ENCODE measurements around the gene CST9.
"Not testable (repeated sequence)": the region's sequence is repeated elsewhere in the genome, so short reads cannot be mapped to it uniquely, and the experiment has no call there.

Gene CST9

GRCh38 chr20:23636908-23637281 is 31.2 kb upstream of the CST9 start:
- peak overlapping the region; percentile 98 for H3K9ac ChIP-seq (ENCODE audit: low read depth, low read length, poor library complexity)
- peaks cover 5 to 8% of the 10 kb centered on the region in 2 donors for H3K4me1 ChIP-seq (ENCODE audit: control insufficient read depth in 2 of 2, insufficient read depth in 1 of 2, low read depth in 1 of 2, low read length in 2 of 2)
- H2BK15ac ChIP-seq (ENCODE audit: low read length), result peak overlapping the region; percentile 81
- peak overlapping the region; percentile 97 for H3K14ac ChIP-seq (ENCODE audit: low read length)
- peak overlapping the region; percentile 99 for H3K18ac ChIP-seq (ENCODE audit: low read length)
- peaks cover 6 to 38% of the 10 kb centered on the region in 2 donors for H3K36me3 ChIP-seq (replicated peaks in 1 of 2; ENCODE audit: control insufficient read depth in 2 of 2, insufficient read depth in 2 of 2, low read length in 2 of 2)
- no peak overlapping the region for H2BK5ac ChIP-seq (ENCODE audit: low read length)
- peak overlapping the region; percentile 81 for H2AK5ac ChIP-seq (ENCODE audit: low read depth, low read length)
- no peak overlapping the region for H2BK120ac ChIP-seq (ENCODE audit: low read depth, low read length)
- H2BK12ac ChIP-seq (ENCODE audit: low read length), result no peak overlapping the region
- peaks cover 0 to 5% (median 3%) of the 10 kb centered on the region in 3 experiments for H3K27me3 ChIP-seq (ENCODE audit: control insufficient read depth in 3 of 3, insufficient read depth in 3 of 3, low read depth in 1 of 3, low read length in 3 of 3)
- peak overlapping the region; percentile 93 for H3K23ac ChIP-seq (ENCODE audit: low read depth, low read length, poor library complexity)
- no peaks in the 10 kb centered on the region for H3K79me1 ChIP-seq (ENCODE audit: low read depth, low read length)
- H4K91ac ChIP-seq (ENCODE audit: low read depth, low read length, poor library complexity), result no peak overlapping the region
- peak overlapping the region; percentile 91 for H3K4me2 ChIP-seq (ENCODE audit: insufficient read depth, low read length, poor library complexity, severe bottlenecking)
- no peak for DNase-seq (ENCODE audit: low spot score)
- H3K27ac ChIP-seq (replicated peaks; ENCODE audit: low read length), result no peak overlapping the region
- peak overlapping the region; percentile 100 for H2AFZ ChIP-seq (ENCODE audit: low read length)
- H3K4ac ChIP-seq (ENCODE audit: low read length), result no peak overlapping the region
- H3K4me3 ChIP-seq (ENCODE audit: low read length in 2 of 2), result peak overlapping the region; percentile 90 to 98
- no CpG with 5 or more reads among the region's 4 CpGs for WGBS, 2 donors (ENCODE audit: extremely low coverage in 2 of 2, insufficient read length in 2 of 2, insufficient replicate concordance in 1 of 2)
- H4K8ac ChIP-seq (ENCODE audit: low read depth, low read length), result no peak overlapping the region
- H3K9me3 ChIP-seq (replicated peaks in 1 of 2; ENCODE audit: control insufficient read depth in 2 of 2, insufficient read depth in 1 of 2, low read depth in 1 of 2, low read length in 2 of 2), result peaks cover 0 to 2% of the 10 kb centered on the region in 2 donors

- Histone ChIP-seq H2AFZ (ENCODE audit: low read length) (no peak overlapping the region), H3K23ac (ENCODE audit: low read depth, low read length, poor library complexity) (peak overlapping the region; percentile 32), H3K27ac (replicated peaks; ENCODE audit: low read length) (no peak overlapping the region), H2BK15ac (ENCODE audit: low read length) (no peak overlapping the region), H3K4me2 (ENCODE audit: insufficient read depth, low read length, poor library complexity, severe bottlenecking) (peak overlapping the region; percentile 91), H3K4ac (ENCODE audit: low read length) (no peak overlapping the region), H3K79me1 (ENCODE audit: low read depth, low read length) (no peaks in the 10 kb centered on the region), H3K9me3 (replicated peaks in 1 of 2; ENCODE audit: control insufficient read depth in 2 of 2, insufficient read depth in 1 of 2, low read depth in 1 of 2, low read length in 2 of 2) (peaks cover 0 to 2% of the 10 kb centered on the region in 2 donors), H2BK120ac (ENCODE audit: low read depth, low read length) (no peak overlapping the region), H3K36me3 (replicated peaks in 1 of 2; ENCODE audit: control insufficient read depth in 2 of 2, insufficient read depth in 2 of 2, low read length in 2 of 2) (peaks cover 6 to 38% of the 10 kb centered on the region in 2 donors), H2BK5ac (ENCODE audit: low read length) (no peak overlapping the region), H4K91ac (ENCODE audit: low read depth, low read length, poor library complexity) (no peak overlapping the region), H3K27me3 (ENCODE audit: control insufficient read depth in 3 of 3, insufficient read depth in 3 of 3, low read depth in 1 of 3, low read length in 3 of 3) (peaks cover 0 to 3% (median 3%) of the 10 kb centered on the region in 3 experiments), H2BK12ac (ENCODE audit: low read length) (no peak overlapping the region), H3K9ac (ENCODE audit: low read depth, low read length, poor library complexity) (peak overlapping the region; percentile 64), H3K14ac (ENCODE audit: low read length) (no peak overlapping the region), H3K4me3 (ENCODE audit: low read length in 2 of 2) (peak overlapping the region in 1 of 2 donors; percentile 90), H4K8ac (ENCODE audit: low read depth, low read length) (peak overlapping the region; percentile 48), H2AK5ac (ENCODE audit: low read depth, low read length) (no peak overlapping the region), H3K4me1 (ENCODE audit: control insufficient read depth in 2 of 2, insufficient read depth in 1 of 2, low read depth in 1 of 2, low read length in 2 of 2) (peaks cover 5 to 8% of the 10 kb centered on the region in 2 donors), H3K18ac (ENCODE audit: low read length) (no peak overlapping the region)
- no CpG with 5 or more reads among the region's 19 CpGs for WGBS, 2 donors (ENCODE audit: extremely low coverage in 2 of 2, insufficient read length in 2 of 2, insufficient replicate concordance in 1 of 2)
- no peak for DNase-seq (ENCODE audit: low spot score)
Measured at GRCh38 chr20:23636182-23636907, 30.6 kb upstream of the CST9 start.

DNA sequence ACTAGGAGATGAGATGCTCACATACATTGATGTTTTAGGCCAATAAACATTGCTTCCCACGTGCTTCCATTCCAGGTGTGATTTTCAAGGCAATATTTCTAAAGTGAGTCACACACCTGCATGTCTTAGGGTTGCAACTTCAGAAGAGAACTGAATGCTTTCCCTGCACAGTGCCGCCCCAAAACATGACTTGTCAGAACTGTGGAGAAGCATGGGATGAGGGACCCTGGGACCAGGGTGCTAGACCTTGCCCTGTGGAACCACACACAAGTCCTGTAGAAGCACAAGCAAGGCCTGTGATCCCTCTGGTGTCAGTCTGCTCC is 30.0 kb upstream of the CST9 start:
- not testable (repeated sequence) for H3K18ac ChIP-seq (ENCODE audit: low read length); H3K27ac ChIP-seq (replicated peaks; ENCODE audit: low read length); H3K9me3 ChIP-seq (replicated peaks in 1 of 2; ENCODE audit: control insufficient read depth in 2 of 2, insufficient read depth in 1 of 2, low read depth in 1 of 2, low read length in 2 of 2); H3K9ac ChIP-seq (ENCODE audit: low read depth, low read length, poor library complexity); H2BK5ac ChIP-seq (ENCODE audit: low read length); H3K4me1 ChIP-seq (ENCODE audit: control insufficient read depth in 2 of 2, insufficient read depth in 1 of 2, low read depth in 1 of 2, low read length in 2 of 2); H2AK5ac ChIP-seq (ENCODE audit: low read depth, low read length); H2BK120ac ChIP-seq (ENCODE audit: low read depth, low read length); H3K14ac ChIP-seq (ENCODE audit: low read length); H3K23ac ChIP-seq (ENCODE audit: low read depth, low read length, poor library complexity); H4K91ac ChIP-seq (ENCODE audit: low read depth, low read length, poor library complexity); H3K27me3 ChIP-seq (ENCODE audit: control insufficient read depth in 3 of 3, insufficient read depth in 3 of 3, low read depth in 1 of 3, low read length in 3 of 3); H2BK12ac ChIP-seq (ENCODE audit: low read length); H3K4ac ChIP-seq (ENCODE audit: low read length); H2BK15ac ChIP-seq (ENCODE audit: low read length); H3K4me2 ChIP-seq (ENCODE audit: insufficient read depth, low read length, poor library complexity, severe bottlenecking); H3K79me1 ChIP-seq (ENCODE audit: low read depth, low read length); H3K4me3 ChIP-seq (ENCODE audit: low read length in 2 of 2); DNase-seq (ENCODE audit: low spot score); H2AFZ ChIP-seq (ENCODE audit: low read length)
- H3K36me3 ChIP-seq (replicated peaks in 1 of 2; ENCODE audit: control insufficient read depth in 2 of 2, insufficient read depth in 2 of 2, low read length in 2 of 2), result peaks cover 6 to 38% of the 10 kb centered on the region in 2 donors
- H4K8ac ChIP-seq (ENCODE audit: low read depth, low read length), result peak overlapping the region; percentile 48
- WGBS, 2 donors (ENCODE audit: extremely low coverage in 2 of 2, insufficient read length in 2 of 2, insufficient replicate concordance in 1 of 2), result no CpG with 5 or more reads among the region's 2 CpGs

DNA sequence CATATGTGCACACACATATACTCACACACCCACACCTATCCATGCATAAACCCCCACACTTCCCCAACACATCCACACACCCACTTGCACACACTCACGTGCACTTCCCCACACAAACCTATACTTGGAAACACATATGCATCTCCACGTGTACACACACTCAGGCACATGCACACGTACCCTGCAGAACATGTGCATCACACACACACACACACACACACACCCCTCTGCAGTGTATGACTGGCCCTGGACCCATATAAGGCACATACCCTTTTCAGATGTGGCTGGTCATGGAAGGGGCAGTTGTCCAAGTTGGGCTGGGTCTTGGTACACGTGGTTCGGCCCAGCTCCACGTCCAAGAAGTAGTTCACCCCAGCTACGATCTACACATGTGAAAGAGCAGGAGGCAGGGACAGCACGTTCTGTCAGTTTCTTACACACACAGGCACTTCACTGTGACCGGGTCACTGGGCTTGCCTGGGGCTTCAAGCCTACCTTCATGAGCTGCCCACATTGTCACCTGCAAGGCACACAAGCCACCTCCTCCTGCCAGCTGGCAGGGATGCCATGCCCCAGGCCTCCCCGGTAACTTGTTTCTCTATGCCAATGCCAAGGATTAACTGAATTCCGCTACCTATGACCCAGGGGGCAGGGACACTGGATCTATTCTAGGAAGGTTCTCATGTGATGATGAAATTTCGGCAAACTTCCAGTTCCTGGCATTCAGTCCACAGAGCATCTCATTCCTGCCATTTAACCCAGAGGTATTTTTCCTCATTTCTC is 29.5 kb upstream of the CST9 start:
- Histone ChIP-seq H2BK120ac (ENCODE audit: low read depth, low read length) (no peak overlapping the region), H3K23ac (ENCODE audit: low read depth, low read length, poor library complexity) (peak overlapping the region; percentile 18), H3K9ac (ENCODE audit: low read depth, low read length, poor library complexity) (peak overlapping the region; percentile 9), H3K79me1 (ENCODE audit: low read depth, low read length) (no peaks in the 10 kb centered on the region), H2AFZ (ENCODE audit: low read length) (no peak overlapping the region), H3K27ac (replicated peaks; ENCODE audit: low read length) (no peak overlapping the region), H4K91ac (ENCODE audit: low read depth, low read length, poor library complexity) (peak overlapping the region; percentile 20), H3K9me3 (replicated peaks in 1 of 2; ENCODE audit: control insufficient read depth in 2 of 2, insufficient read depth in 1 of 2, low read depth in 1 of 2, low read length in 2 of 2) (peaks cover 0 to 2% of the 10 kb centered on the region in 2 donors), H3K4me1 (ENCODE audit: control insufficient read depth in 2 of 2, insufficient read depth in 1 of 2, low read depth in 1 of 2, low read length in 2 of 2) (peaks cover 5 to 8% of the 10 kb centered on the region in 2 donors), H3K36me3 (replicated peaks in 1 of 2; ENCODE audit: control insufficient read depth in 2 of 2, insufficient read depth in 2 of 2, low read length in 2 of 2) (peaks cover 6 to 38% of the 10 kb centered on the region in 2 donors), H3K4ac (ENCODE audit: low read length) (no peak overlapping the region), H3K18ac (ENCODE audit: low read length) (no peak overlapping the region), H3K4me2 (ENCODE audit: insufficient read depth, low read length, poor library complexity, severe bottlenecking) (no peak overlapping the region), H3K14ac (ENCODE audit: low read length) (no peak overlapping the region), H2BK12ac (ENCODE audit: low read length) (no peak overlapping the region), H3K4me3 (ENCODE audit: low read length in 2 of 2) (peak overlapping the region in 1 of 2 donors; percentile 42), H2BK15ac (ENCODE audit: low read length) (no peak overlapping the region), H4K8ac (ENCODE audit: low read depth, low read length) (no peak overlapping the region), H2BK5ac (ENCODE audit: low read length) (no peak overlapping the region), H3K27me3 (ENCODE audit: control insufficient read depth in 3 of 3, insufficient read depth in 3 of 3, low read depth in 1 of 3, low read length in 3 of 3) (peaks cover 0 to 3% (median 0%) of the 10 kb centered on the region in 3 experiments), H2AK5ac (ENCODE audit: low read depth, low read length) (no peak overlapping the region)
- no peak for DNase-seq (ENCODE audit: low spot score)
- WGBS, 2 donors (ENCODE audit: extremely low coverage in 2 of 2, insufficient read length in 2 of 2, insufficient replicate concordance in 1 of 2), result 100% methylated on average over 1 of the region's 12 CpGs; no CpG with 5 or more reads in 1 of the 2 donors

All from neuronal stem cell (in vitro differentiated cells).